HEK293 (cell line): ENCODE data around the gene RHBDD2.

Experiments used
- CTCF ChIA-PET: fragments of 350-600 bp; formaldehyde crosslinking; extraction: SDS; loops from one replicate; lab custom pipeline; 2021; ENCODE audit warnings: antibody characterized with exemption; lab: Yijun Ruan, JAX
- POLR2A ChIA-PET: fragments of 300-600 bp; formaldehyde crosslinking; extraction: SDS; loops from one replicate; lab custom pipeline; 2020; ENCODE audit warnings: antibody characterized with exemption, inconsistent platforms; lab: Yijun Ruan, JAX
- H3K27ac ChIP-seq: fragments of 200-500 bp; sonication (Bioruptor generic); 2 replicates; pipeline ENCODE4 v1.5.1; 2014; ENCODE audit warnings: low read depth, low read length, control low read depth, inconsistent platforms; ENCODE audit errors: extremely low read depth
- H3K36me3 ChIP-seq, 2 experiments: fragments of 200-500 bp in 1 of 2; sonication (Bioruptor generic) in 1 of 2; 1 replicate in 1 of 2; 2 replicates in 1 of 2; pipeline ENCODE4 v1.5.1; 2014 to 2017; ENCODE audit warnings: inconsistent platforms in 2 of 2, low read length in 2 of 2; ENCODE audit not compliant: control insufficient read depth in 2 of 2, insufficient read depth in 1 of 2
- H3K4me1 ChIP-seq: fragments of 200-500 bp; sonication (Bioruptor generic); 2 replicates; pipeline ENCODE4 v1.5.1; 2014; ENCODE audit warnings: mild to moderate bottlenecking, low read length, inconsistent platforms; ENCODE audit not compliant: control insufficient read depth, insufficient read depth
- H3K4me3 ChIP-seq: 2 replicates; pipeline ENCODE4 v1.5.1; 2011; ENCODE audit warnings: low read depth, mild to moderate bottlenecking, control low read depth, low read length, moderate library complexity
- H3K9me3 ChIP-seq: fragments of 200-500 bp; sonication (Bioruptor generic); 2 replicates; pipeline ENCODE4 v1.5.1; 2014; ENCODE audit warnings: low read depth, low read length, inconsistent platforms; ENCODE audit not compliant: control insufficient read depth, insufficient read depth
- EGR2 ChIP-seq: fragments of 450-650 bp; formaldehyde crosslinking; IDR thresholded peaks from 2 replicates; pipeline ENCODE4 v1.5.1; 2016; ENCODE audit warnings: low read depth, missing biosample characterization, missing genetic modification characterization
- GFI1B ChIP-seq: fragments of 450-650 bp; formaldehyde crosslinking; IDR thresholded peaks from 2 replicates; pipeline ENCODE4 v1.5.1; 2016; ENCODE audit warnings: missing biosample characterization, missing genetic modification characterization
- KLF8 ChIP-seq: fragments of 450-650 bp; formaldehyde crosslinking; IDR thresholded peaks from 2 replicates; pipeline ENCODE4 v1.5.1; 2016; ENCODE audit warnings: missing biosample characterization, missing genetic modification characterization
- RBAK ChIP-seq: fragments of 450-650 bp; formaldehyde crosslinking; IDR thresholded peaks from 2 replicates; pipeline ENCODE4 v1.5.1; 2016; ENCODE audit warnings: missing biosample characterization, missing genetic modification characterization
- SP3 ChIP-seq: fragments of 450-650 bp; formaldehyde crosslinking; IDR thresholded peaks from 2 replicates; pipeline ENCODE4 v1.5.1; 2016; ENCODE audit warnings: missing biosample characterization, missing genetic modification characterization
- ZNF112 ChIP-seq: fragments of 450-650 bp; formaldehyde crosslinking; IDR thresholded peaks from 2 replicates; pipeline ENCODE4 v1.5.0; 2017; ENCODE audit warnings: missing biosample characterization, missing genetic modification characterization
- ZNF133 ChIP-seq: fragments of 450-650 bp; formaldehyde crosslinking; IDR thresholded peaks from 2 replicates; pipeline ENCODE4 v1.5.1; 2016; ENCODE audit warnings: missing biosample characterization, missing genetic modification characterization
- ZNF292 ChIP-seq: fragments of 450-650 bp; formaldehyde crosslinking; IDR thresholded peaks from 2 replicates; pipeline ENCODE4 v1.5.1; 2016; ENCODE audit warnings: low read depth, missing biosample characterization, missing genetic modification characterization, borderline replicate concordance
- ZNF354C ChIP-seq: fragments of 450-650 bp; formaldehyde crosslinking; IDR thresholded peaks from 2 replicates; pipeline ENCODE4 v1.5.1; 2016; ENCODE audit warnings: missing biosample characterization, missing genetic modification characterization, low read depth, borderline replicate concordance
- ZNF558 ChIP-seq: fragments of 450-650 bp; formaldehyde crosslinking; IDR thresholded peaks from 2 replicates; pipeline ENCODE4 v1.5.1; 2016; ENCODE audit warnings: missing biosample characterization, missing genetic modification characterization
- ZNF610 ChIP-seq: fragments of 450-650 bp; formaldehyde crosslinking; IDR thresholded peaks from 2 replicates; pipeline ENCODE4 v1.5.1; 2016; ENCODE audit warnings: missing biosample characterization, missing genetic modification characterization, borderline replicate concordance
- ZNF621 ChIP-seq: fragments of 450-650 bp; formaldehyde crosslinking; IDR thresholded peaks from 2 replicates; pipeline ENCODE4 v1.5.1; 2017; ENCODE audit warnings: missing biosample characterization, missing genetic modification characterization
- ZNF670 ChIP-seq: fragments of 450-650 bp; formaldehyde crosslinking; IDR thresholded peaks from 2 replicates; pipeline ENCODE4 v1.5.1; 2016; ENCODE audit warnings: missing biosample characterization, missing genetic modification characterization, low read depth
- ZNF785 ChIP-seq: fragments of 450-650 bp; formaldehyde crosslinking; IDR thresholded peaks from 2 replicates; pipeline ENCODE4 v1.5.1; 2016; ENCODE audit warnings: missing biosample characterization, missing genetic modification characterization
- ZNF792 ChIP-seq: fragments of 450-650 bp; formaldehyde crosslinking; IDR thresholded peaks from 2 replicates; pipeline ENCODE4 v1.5.1; 2016; ENCODE audit warnings: missing biosample characterization, missing genetic modification characterization
- TF ChIP-seq, protein P1 (sequence below): fragments of 450-650 bp; formaldehyde crosslinking; IDR thresholded peaks from 2 replicates; pipeline ENCODE4 v1.5.1; 2017; ENCODE audit warnings: missing biosample characterization, missing genetic modification characterization
- TF ChIP-seq, protein P2 (sequence below): fragments of 450-650 bp; formaldehyde crosslinking; IDR thresholded peaks from 2 replicates; pipeline ENCODE4 v1.5.1; 2016; ENCODE audit warnings: missing biosample characterization, missing genetic modification characterization
- TF ChIP-seq, protein P3 (sequence below): fragments of 450-650 bp; formaldehyde crosslinking; IDR thresholded peaks from 2 replicates; pipeline ENCODE4 v1.5.1; 2016; ENCODE audit warnings: missing biosample characterization, missing genetic modification characterization

Gene RHBDD2

GRCh38 chr7:75892634-75893272, 13.9 kb downstream of the RHBDD2 start:
- Histone ChIP-seq H3K27ac (no peak overlapping the region), H3K9me3 (no peaks in the 10 kb centered on the region), H3K4me3 (no peak overlapping the region), H3K4me1 (no peaks in the 10 kb centered on the region), H3K36me3 (peaks cover 0 to 14% of the 10 kb centered on the region in 2 experiments; a peak in 1 of 3 replicates)
- TF ChIP-seq ZNF354C (tag by site-specific recombination) (no peak), EGR2 (no peak), ZNF621 (tag by site-specific recombination) (no peak), ZNF792 (tag by site-specific recombination) (no peak), RBAK (tag by site-specific recombination) (no peak), ZNF670 (tag by site-specific recombination) (no peak), ZNF610 (tag by site-specific recombination) (no peak), GFI1B (tag by site-specific recombination) (no peak), SP3 (tag by site-specific recombination) (no peak), KLF8 (tag by site-specific recombination) (no peak), ZNF112 (tag by site-specific recombination) (no peak), ZNF558 (tag by site-specific recombination) (no peak)
- TF ChIP-seq, protein P1, sequence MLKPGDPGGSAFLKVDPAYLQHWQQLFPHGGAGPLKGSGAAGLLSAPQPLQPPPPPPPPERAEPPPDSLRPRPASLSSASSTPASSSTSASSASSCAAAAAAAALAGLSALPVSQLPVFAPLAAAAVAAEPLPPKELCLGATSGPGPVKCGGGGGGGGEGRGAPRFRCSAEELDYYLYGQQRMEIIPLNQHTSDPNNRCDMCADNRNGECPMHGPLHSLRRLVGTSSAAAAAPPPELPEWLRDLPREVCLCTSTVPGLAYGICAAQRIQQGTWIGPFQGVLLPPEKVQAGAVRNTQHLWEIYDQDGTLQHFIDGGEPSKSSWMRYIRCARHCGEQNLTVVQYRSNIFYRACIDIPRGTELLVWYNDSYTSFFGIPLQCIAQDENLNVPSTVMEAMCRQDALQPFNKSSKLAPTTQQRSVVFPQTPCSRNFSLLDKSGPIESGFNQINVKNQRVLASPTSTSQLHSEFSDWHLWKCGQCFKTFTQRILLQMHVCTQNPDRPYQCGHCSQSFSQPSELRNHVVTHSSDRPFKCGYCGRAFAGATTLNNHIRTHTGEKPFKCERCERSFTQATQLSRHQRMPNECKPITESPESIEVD = no peak
- TF ChIP-seq, protein P2, sequence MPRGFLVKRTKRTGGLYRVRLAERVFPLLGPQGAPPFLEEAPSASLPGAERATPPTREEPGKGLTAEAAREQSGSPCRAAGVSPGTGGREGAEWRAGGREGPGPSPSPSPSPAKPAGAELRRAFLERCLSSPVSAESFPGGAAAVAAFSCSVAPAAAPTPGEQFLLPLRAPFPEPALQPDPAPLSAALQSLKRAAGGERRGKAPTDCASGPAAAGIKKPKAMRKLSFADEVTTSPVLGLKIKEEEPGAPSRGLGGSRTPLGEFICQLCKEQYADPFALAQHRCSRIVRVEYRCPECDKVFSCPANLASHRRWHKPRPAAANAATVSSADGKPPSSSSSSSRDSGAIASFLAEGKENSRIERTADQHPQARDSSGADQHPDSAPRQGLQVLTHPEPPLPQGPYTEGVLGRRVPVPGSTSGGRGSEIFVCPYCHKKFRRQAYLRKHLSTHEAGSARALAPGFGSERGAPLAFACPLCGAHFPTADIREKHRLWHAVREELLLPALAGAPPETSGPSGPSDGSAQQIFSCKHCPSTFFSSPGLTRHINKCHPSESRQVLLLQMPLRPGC (tag by site-specific recombination) = no peak
- ChIA-PET CTCF (no interaction called here), POLR2A (no interaction called here)

GRCh38 chr7:75896803-75897327, 18.0 kb downstream of the RHBDD2 start:
- Histone ChIP-seq H3K36me3 (no peaks in the 10 kb centered on the region), H3K4me3 (no peak overlapping the region), H3K4me1 (no peaks in the 10 kb centered on the region), H3K27ac (no peak overlapping the region), H3K9me3 (no peaks in the 10 kb centered on the region)
- ChIA-PET CTCF (no interaction called here), POLR2A (interaction anchor here (1.2 kb wide), 1 partner anchor 18 kb away, joined by 3 read pairs; no protein-coding TSS in a partner anchor)
- TF ChIP-seq ZNF785 (no peak), ZNF292 (tag by site-specific recombination) (no peak), ZNF621 (tag by site-specific recombination) (no peak), ZNF133 (no peak)
- TF ChIP-seq, protein P3, sequence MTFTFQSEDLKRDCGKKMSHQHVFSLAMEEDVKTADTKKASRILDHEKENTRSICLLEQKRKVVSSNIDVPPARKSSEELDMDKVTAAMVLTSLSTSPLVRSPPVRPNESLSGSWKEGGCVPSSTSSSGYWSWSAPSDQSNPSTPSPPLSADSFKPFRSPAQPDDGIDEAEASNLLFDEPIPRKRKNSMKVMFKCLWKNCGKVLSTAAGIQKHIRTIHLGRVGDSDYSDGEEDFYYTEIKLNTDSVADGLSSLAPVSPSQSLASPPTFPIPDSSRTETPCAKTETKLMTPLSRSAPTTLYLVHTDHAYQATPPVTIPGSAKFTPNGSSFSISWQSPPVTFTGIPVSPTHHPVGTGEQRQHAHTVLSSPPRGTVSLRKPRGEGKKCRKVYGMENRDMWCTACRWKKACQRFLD = no peak
